ELF-1 (cell line): ENCODE results near the gene TGFB2.

Experiments
- DNase-seq: peaks from one replicate; pipeline ENCODE4 v3.0.0-alpha.2; 2016; ENCODE audit warnings: low read depth, low spot score

TGFB2 gene

GRCh38 chr1:218388591-218388990, 43.5 kb downstream of the TGFB2 start:
- DNase-seq: no peak

- no peak for DNase-seq
Observed at GRCh38 chr1:218390618-218391017, 45.5 kb downstream of the TGFB2 start.

DNA sequence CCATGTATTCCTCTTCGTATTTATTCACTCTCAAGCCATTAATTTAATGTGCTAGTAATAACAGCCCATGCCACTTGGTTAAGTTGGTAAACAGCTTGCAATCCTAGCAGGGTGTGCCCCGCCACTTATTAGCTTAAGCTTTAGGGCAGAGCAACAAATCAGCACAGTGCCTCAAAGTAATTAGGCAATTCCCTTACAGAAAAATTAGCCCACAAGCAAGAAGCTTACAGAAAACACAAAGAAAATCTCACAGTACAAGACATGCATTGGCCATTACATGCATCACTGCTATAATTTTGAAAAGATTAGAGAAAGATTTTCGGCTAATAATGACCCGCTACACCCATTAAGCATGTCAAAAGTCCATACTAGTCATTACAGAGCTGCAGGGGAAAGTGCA, 47.6 kb downstream of the TGFB2 start:
- DNase-seq: no peak

DNA sequence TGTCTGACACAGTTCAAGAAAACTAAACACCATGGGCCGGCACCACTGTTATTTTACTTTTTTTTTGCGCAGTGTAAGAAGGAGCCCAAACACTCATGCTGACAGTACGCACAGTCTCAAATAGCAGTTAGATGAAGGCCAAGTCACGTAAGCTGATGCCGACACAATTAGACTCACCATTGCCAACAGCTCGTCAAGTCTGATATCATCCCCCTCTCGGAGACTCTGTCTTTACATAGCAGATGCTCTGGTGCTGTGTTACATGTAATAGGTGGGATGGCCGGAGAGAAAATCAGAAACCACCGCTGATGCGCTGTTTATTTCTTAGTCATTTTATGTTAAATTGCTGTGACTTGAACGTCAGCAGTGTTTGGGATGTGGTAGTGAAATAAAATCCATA, 49.3 kb downstream of the TGFB2 start:
- DNase-seq: no peak

DNA sequence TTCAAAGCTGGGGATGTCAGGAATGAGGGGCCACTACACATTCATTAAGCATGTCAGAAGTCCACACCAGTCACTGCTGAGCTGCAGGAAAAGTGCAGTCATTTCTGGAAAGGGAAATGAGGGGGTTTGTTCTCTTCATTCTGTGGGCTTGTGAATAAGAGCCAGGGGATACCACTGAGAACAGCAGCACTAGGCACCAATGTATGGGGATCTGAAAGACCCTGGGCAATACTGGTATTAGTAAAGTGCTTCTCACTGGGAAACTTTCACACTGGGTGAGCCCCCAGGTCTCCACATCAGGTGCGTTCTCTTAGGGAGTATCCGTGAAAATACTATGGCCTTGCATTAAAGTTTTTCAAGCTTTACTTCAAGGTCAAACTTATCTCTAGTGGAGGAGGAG, 49.9 kb downstream of the TGFB2 start:
- no peak for DNase-seq

DNA sequence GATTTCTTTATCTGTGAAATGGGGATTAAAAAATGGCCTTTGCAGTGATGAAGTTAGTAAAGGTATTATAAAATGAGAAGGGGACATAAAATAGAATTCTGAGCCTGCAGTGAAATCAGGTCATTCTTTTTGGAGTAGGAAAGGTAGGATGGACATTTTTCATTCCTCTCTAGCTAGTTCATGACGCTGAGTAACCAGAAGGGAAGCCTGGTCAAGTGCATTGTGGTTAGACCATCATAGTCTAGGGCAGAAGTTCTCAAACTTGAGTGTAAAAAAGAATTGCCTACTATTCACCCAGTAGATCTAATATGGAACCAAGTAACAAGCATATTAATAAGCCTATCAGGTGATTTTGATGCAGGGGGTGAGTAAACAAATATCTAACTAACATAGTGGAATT, 50.8 kb downstream of the TGFB2 start:
- DNase-seq: no peak

GRCh38 chr1:218397752-218398339, 52.7 kb downstream of the TGFB2 start:
- DNase-seq: no peak

- no peak for DNase-seq
Observed at GRCh38 chr1:218400624-218401023, 55.5 kb downstream of the TGFB2 start.

DNA sequence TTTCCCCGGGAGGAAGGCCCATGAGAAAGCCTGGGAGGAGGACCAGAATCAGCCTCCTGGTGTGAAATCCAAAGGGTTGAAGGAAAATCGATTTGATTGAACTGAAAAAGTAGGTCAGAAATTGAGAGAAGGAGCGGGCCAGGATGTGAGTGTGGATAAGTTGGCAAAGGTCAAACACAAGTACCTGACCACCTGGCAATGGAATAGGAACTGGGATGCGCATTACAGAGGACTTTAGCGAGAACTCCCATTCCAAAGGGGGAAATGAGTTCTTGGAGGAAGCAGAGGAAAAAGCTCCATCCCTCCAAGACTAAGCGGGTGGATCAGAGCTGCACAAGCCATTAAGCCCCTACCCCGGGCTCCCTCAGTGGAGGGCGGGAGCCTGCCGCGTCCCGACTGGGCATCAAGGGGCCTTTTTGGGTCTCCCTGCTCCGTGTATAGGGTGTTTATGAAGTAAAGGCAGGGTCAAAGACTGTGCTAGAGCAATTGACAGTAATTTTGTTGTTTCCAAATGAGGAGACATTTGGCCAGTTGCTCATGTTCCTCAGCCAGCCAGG, 56.4 kb downstream of the TGFB2 start:
- DNase-seq: no peak

DNA sequence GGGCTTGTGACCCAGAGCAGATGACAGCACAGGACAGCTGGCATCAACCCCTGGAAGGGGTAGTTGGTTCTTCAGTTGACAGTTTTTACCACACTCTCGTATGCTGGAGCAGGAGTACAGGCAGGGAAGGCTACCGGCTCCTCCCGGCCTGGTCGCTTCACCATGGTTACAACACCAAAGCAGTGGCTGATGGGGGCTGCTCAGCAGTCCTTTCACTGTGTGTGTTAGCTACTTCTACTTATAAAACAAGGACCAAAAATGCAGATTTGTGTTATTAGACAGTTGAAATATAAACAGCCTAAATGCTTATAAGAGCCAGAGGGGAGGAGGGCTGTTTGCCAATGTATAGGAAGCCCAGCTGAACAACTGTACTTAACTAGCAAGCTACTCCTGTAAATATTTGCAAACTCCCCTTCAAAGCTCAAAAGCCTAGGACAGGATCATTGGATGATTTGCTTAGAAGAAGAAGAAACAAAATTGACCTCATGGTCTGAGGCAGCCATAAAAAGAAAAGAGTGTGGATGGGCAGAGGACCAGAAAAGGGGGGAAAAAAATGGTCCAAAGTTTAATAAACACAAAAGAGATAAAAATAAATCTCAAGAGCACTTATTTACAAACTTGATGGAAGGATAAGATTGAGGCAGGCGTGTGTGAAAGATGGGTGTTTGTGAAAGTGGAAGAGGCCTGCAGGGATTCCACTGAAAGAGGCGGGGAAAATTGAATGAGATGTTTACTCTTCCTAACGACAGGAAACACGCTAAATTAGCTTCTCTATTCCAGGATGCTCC, 57.1 kb downstream of the TGFB2 start:
- no peak for DNase-seq

- DNase-seq: peak; percentile 12
Observed at GRCh38 chr1:218402786-218403120, 57.6 kb downstream of the TGFB2 start.

GRCh38 chr1:218403300-218403699, 58.2 kb downstream of the TGFB2 start:
- no peak for DNase-seq

- no peak for DNase-seq
Observed at GRCh38 chr1:218407630-218408029, 62.5 kb downstream of the TGFB2 start.

- no peak for DNase-seq
Observed at GRCh38 chr1:218408135-218408534, 63.0 kb downstream of the TGFB2 start.

GRCh38 chr1:218408942-218409341, 63.8 kb downstream of the TGFB2 start:
- peak; percentile 54 for DNase-seq

DNA sequence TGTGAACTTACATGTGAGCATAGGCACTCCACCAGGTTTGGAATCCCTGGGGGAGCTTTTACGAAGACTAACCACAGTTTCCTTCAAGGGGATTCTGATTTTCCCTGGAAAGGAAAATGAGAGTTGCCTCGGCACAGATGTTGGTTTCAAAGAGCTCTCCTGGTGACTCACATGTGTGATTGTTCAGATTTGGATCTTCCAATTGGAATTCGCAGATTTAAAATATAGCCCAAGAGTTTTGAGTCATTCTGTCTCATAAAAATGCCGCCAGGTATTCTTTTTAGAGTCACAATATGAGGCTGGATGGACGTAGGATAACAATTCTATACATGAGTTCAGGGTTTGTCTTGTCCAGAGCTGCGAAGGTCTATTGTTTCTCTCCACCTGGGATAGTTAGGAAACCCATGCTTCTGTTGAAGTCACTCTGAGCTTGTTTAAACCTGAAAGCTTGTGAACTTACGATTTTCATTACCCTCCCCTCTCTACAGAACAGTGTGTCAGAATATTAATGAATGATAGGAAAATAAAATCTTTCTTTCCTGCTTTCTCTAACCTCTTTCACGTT, 64.9 kb downstream of the TGFB2 start:
- DNase-seq: no peak

DNA sequence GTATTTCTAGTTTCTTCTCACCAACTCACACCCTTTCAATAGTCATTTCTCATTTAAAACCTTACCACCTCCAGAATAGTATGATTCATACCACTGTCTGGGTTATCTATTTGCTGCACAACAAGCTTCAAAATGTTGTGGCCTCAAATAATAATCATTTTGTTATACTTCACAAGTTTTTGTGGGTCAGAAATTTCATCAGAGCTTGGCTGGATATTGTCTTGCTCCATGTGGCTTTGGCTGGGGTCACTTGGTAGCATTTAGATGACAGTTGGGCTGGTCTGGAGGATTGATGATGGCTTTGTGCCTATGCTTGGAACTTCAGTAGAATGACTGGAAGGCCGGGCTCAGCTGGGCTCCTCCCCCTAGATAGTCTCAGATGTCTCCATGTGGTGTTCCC, 66.0 kb downstream of the TGFB2 start:
- no peak for DNase-seq

- DNase-seq: no peak
Observed at GRCh38 chr1:218412171-218412570, 67.0 kb downstream of the TGFB2 start.

- no peak for DNase-seq
Observed at GRCh38 chr1:218413179-218413578, 68.0 kb downstream of the TGFB2 start.

GRCh38 chr1:218414060-218414728, 69.1 kb downstream of the TGFB2 start:
- DNase-seq: no peak

GRCh38 chr1:218415726-218416125, 70.6 kb downstream of the TGFB2 start:
- DNase-seq: no peak

GRCh38 chr1:218421531-218421930, 76.4 kb downstream of the TGFB2 start:
- no peak for DNase-seq
